Smooth muscle cell (in vitro differentiated cells): Measurements from ENCODE around the gene IGFL4. TPM values are rescaled to one million over a fixed set of nuclear protein-coding genes. Genes with fewer than 3 reads are reported as not detected.

ENCODE experiments used
- DNase-seq: peaks from one replicate; lab custom pipeline; 2025; ENCODE audit not compliant: unreplicated experiment; lab: John Stamatoyannopoulos, UW
- H2AFZ ChIP-seq: fragments of 200-600 bp; sonication (generic); 2 replicates; pipeline ENCODE4 v1.6.0; 2016; ENCODE audit warnings: antibody characterized with exemption, low read depth, mild to moderate bottlenecking
- H3F3A ChIP-seq: fragments of 200-600 bp; sonication (generic); 2 replicates; pipeline ENCODE4 v1.6.0; 2017; ENCODE audit warnings: antibody characterized with exemption, low read depth
- H3K27ac ChIP-seq: fragments of 200-600 bp; sonication (generic); 2 replicates; pipeline ENCODE4 v1.5.1; 2016; ENCODE audit warnings: low read depth, mild to moderate bottlenecking
- H3K27me3 ChIP-seq: fragments of 200-600 bp; sonication (generic); 2 replicates; pipeline ENCODE4 v1.6.1; 2016; ENCODE audit warnings: low read depth, mild to moderate bottlenecking
- H3K36me3 ChIP-seq: fragments of 200-600 bp; sonication (generic); 2 replicates; pipeline ENCODE4 v1.5.1; 2016; ENCODE audit warnings: low read depth
- H3K4me1 ChIP-seq: fragments of 200-600 bp; sonication (generic); 2 replicates; pipeline ENCODE4 v1.5.1; 2016; ENCODE audit warnings: low read depth
- H3K4me2 ChIP-seq: fragments of 200-600 bp; sonication (generic); 2 replicates; pipeline ENCODE4 v1.6.0; 2016; ENCODE audit warnings: mild to moderate bottlenecking
- H3K4me3 ChIP-seq: fragments of 200-600 bp; sonication (generic); 2 replicates; pipeline ENCODE4 v1.5.1; 2016; ENCODE audit warnings: mild to moderate bottlenecking
- H3K79me2 ChIP-seq: fragments of 200-600 bp; sonication (generic); 2 replicates; pipeline ENCODE4 v1.6.0; 2016; ENCODE audit warnings: low read depth, mild to moderate bottlenecking
- H3K9ac ChIP-seq: fragments of 200-600 bp; sonication (generic); 2 replicates; pipeline ENCODE4 v1.6.0; 2016; ENCODE audit warnings: low read depth
- H3K9me3 ChIP-seq: fragments of 200-600 bp; sonication (generic); replicated peaks from 2 replicates; pipeline ENCODE4 v1.5.1; 2016; ENCODE audit warnings: low read depth
- H4K20me1 ChIP-seq: fragments of 200-600 bp; sonication (generic); 2 replicates; pipeline ENCODE4 v1.6.0; 2016; ENCODE audit warnings: low read depth
- WGBS: methylation state at CpG from one replicate; pipeline ENCODE4 v1.1.7; 2016; ENCODE audit warnings: low lambda C conversion rate; 5-methylcytosine and 5-hydroxymethylcytosine counted together
- polyA plus RNA-seq: library from polyadenylated mRNA; unstranded; fragments of >200 nt; fragmentation: Nextera tagmentation; extraction: Ambion mirVana; gene quantifications from 2 replicates; pipeline ENCODE4 v1.2.1, GENCODE V29; 2016
- total RNA-seq: library from RNA; depleted of rRNA; stranded (reverse); fragments of >200 nt; gene quantifications from 2 replicates; pipeline ENCODE4 v1.2.3, GENCODE V29; 2014
- TF ChIP-seq, protein P1 (sequence below): fragments of 200-600 bp; sonication (generic); IDR thresholded peaks from 2 replicates; pipeline ENCODE4 v1.5.1; 2017; ENCODE audit warnings: borderline replicate concordance, mild to moderate bottlenecking, antibody characterized with exemption; ENCODE audit not compliant: insufficient read depth, poor library complexity, severe bottlenecking

The IGFL4 gene
- total and polyA plus RNA-seq, 2 experiments from 2014 or later = 0.45 TPM; not detected in 1

DNA sequence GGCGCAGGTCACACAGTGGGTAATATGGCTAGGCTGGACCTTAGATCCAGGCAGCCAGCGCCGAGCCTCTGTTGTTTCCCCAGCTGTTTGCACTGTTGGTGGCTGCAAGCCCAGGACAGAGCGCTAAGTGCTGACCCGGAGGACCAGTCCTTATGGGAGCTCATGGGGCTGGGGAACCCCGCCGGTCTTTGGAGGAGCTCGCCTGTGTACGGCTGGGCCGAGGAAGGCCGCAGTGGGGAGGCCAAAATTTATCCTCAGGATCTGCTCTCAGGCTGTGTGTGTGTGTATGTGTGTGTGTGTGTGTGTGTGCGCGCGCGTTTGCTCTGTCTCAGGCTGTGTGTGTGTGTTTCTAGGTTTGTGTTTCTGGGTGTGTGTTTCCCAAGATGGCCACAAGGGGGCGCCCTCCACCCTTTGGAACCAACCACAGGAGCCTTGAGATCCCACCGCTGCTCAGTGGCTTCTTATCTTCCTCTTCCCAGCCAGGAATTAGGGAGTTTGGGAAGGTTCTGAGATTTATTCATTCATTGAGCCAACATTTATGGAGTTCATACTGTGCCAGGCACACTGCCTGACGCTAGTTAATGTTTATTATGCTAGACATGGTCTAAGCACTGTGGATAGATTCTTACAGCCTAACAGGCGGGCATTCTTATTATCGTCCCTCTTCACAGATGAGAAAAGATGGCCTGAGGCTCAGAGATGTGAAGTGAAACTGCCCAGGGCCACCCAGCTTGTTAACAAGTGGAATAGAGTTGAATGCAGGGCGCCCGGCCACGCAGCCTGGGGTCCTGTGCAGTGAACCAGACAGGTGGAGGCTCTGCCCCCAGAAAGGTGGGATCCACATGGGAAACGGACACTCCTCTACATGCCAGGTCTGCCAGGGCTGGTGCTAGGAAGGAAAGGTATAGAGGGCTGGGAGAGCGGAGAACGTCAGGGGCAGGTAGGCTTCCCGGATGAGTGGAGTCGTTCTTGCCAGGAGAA, 31.0 kb downstream of the IGFL4 start:
- Histone ChIP-seq H4K20me1 (peaks cover 15% of the 10 kb centered on the region), H2AFZ (no peak overlapping the region), H3K4me1 (peaks cover 4% of the 10 kb centered on the region), H3K9me3 (no peaks in the 10 kb centered on the region), H3K4me3 (no peak overlapping the region), H3K4me2 (no peak overlapping the region), H3K79me2 (no peaks in the 10 kb centered on the region), H3F3A (no peaks in the 10 kb centered on the region), H3K27ac (no peak overlapping the region), H3K36me3 (no peaks in the 10 kb centered on the region), H3K9ac (no peak overlapping the region), H3K27me3 (peaks cover 19% of the 10 kb centered on the region)
- 69% methylated on average over 28 of the region's 28 CpGs for WGBS
- peak; percentile 27 for DNase-seq
- TF ChIP-seq, protein P1, sequence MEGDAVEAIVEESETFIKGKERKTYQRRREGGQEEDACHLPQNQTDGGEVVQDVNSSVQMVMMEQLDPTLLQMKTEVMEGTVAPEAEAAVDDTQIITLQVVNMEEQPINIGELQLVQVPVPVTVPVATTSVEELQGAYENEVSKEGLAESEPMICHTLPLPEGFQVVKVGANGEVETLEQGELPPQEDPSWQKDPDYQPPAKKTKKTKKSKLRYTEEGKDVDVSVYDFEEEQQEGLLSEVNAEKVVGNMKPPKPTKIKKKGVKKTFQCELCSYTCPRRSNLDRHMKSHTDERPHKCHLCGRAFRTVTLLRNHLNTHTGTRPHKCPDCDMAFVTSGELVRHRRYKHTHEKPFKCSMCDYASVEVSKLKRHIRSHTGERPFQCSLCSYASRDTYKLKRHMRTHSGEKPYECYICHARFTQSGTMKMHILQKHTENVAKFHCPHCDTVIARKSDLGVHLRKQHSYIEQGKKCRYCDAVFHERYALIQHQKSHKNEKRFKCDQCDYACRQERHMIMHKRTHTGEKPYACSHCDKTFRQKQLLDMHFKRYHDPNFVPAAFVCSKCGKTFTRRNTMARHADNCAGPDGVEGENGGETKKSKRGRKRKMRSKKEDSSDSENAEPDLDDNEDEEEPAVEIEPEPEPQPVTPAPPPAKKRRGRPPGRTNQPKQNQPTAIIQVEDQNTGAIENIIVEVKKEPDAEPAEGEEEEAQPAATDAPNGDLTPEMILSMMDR = peak; percentile 78

DNA sequence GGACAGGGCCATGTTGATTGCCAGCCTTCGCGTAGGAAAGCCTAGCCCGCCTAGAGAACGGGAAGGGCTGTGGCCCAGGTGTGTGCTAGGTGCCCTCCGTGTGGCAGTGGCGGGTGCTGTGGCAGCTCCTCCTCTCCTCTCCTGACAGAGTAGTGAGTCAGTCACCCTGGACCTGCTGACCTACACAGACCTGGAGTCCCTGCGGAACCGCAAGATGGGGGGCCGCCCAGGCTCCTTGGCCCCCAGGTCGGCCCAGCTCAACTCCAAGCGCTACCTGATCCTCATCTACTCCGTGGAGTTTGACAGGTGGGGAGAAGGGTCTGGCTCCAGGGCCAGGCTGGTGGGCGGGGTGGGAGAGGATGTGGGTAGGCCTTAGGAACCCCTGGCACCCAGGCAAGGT, 34.4 kb downstream of the IGFL4 start:
- TF ChIP-seq, protein P1 = no peak
- Histone ChIP-seq H3K4me3 (no peak overlapping the region), H4K20me1 (peaks cover 11% of the 10 kb centered on the region), H3K9ac (no peak overlapping the region), H3K79me2 (no peaks in the 10 kb centered on the region), H3K4me2 (no peak overlapping the region), H3K36me3 (no peaks in the 10 kb centered on the region), H3F3A (no peaks in the 10 kb centered on the region), H3K27me3 (no peaks in the 10 kb centered on the region), H3K4me1 (no peaks in the 10 kb centered on the region), H3K27ac (no peak overlapping the region), H2AFZ (no peak overlapping the region), H3K9me3 (no peaks in the 10 kb centered on the region)
- no peak for DNase-seq
- WGBS = 96% methylated on average over 13 of the region's 13 CpGs

DNA sequence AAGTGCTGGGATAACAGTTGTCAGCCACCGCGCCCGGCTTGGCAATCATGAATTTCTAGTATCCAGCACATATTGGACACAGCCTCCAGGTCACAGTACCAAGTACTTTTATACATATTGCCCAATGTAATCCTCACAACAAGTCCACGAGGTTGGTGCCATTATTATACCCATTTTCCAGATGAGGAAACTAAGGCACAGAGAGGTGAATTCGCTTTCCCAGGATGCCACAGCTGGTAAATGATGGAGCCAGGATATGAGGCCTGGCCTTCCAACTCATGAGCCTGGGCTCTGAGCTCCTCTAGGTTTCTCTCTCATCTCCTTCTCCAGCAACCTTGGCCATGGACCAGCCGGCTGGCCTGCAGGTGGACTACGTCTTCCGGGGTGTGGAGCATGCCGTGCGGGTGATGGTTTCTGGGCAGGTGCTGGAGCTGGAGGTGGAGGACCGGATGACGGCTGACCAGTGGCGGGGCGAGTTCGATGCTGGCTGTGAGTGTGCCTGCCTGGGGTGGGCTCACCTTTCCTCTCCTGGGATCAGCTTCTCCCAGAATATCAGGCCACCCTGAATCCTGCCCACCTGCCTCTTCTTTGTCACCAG, 38.0 kb downstream of the IGFL4 start:
- Histone ChIP-seq H4K20me1 (peaks cover 5% of the 10 kb centered on the region), H3K9me3 (no peaks in the 10 kb centered on the region), H3K27ac (no peak overlapping the region), H3K79me2 (no peaks in the 10 kb centered on the region), H2AFZ (no peak overlapping the region), H3K4me1 (no peaks in the 10 kb centered on the region), H3K9ac (no peak overlapping the region), H3K4me2 (no peak overlapping the region), H3K36me3 (no peaks in the 10 kb centered on the region), H3F3A (no peaks in the 10 kb centered on the region), H3K27me3 (peaks cover 10% of the 10 kb centered on the region), H3K4me3 (no peak overlapping the region)
- TF ChIP-seq, protein P1 = no peak
- DNase-seq = no peak
- WGBS = 97% methylated on average over 10 of the region's 15 CpGs
